ENCODE measurements around the gene LAYN.

- TF ChIP-seq JUN (IDR thresholded peaks at IDR 0.05; ENCODE audit: borderline replicate concordance, low read depth, low read length) (no peak), JUN (CRISPR knock-in tag; IDR thresholded peaks at IDR 0.05; ENCODE audit: borderline replicate concordance) (no peak), TCF7L2 (IDR thresholded peaks at IDR 0.05; ENCODE audit: low read depth, low read length) (no peak), ZNF41 (CRISPR knock-in tag; conservative IDR thresholded peaks at IDR 0.05) (no peak), ZNF740 (CRISPR knock-in tag; IDR thresholded peaks at IDR 0.05) (no peak), ZNF740 (tag; IDR thresholded peaks at IDR 0.05) (no peak), POLR2A (conservative IDR thresholded peaks at IDR 0.05) (no peak), FOXK2 (conservative IDR thresholded peaks at IDR 0.05 in 1 of 2, IDR thresholded peaks at IDR 0.05 in 1 of 2; ENCODE audit: low read depth in 2 of 2) (no peak), FUS (optimal IDR thresholded peaks at IDR 0.05; ENCODE audit: low read depth, low read length) (no peak), CTCF (IDR thresholded peaks at IDR 0.05 in 2 of 3, conservative IDR thresholded peaks at IDR 0.05 in 1 of 3; ENCODE audit: insufficient read depth in 2 of 3, low read depth in 1 of 3, low read length in 3 of 3) (no peak)
- TF ChIP-seq, protein P1, sequence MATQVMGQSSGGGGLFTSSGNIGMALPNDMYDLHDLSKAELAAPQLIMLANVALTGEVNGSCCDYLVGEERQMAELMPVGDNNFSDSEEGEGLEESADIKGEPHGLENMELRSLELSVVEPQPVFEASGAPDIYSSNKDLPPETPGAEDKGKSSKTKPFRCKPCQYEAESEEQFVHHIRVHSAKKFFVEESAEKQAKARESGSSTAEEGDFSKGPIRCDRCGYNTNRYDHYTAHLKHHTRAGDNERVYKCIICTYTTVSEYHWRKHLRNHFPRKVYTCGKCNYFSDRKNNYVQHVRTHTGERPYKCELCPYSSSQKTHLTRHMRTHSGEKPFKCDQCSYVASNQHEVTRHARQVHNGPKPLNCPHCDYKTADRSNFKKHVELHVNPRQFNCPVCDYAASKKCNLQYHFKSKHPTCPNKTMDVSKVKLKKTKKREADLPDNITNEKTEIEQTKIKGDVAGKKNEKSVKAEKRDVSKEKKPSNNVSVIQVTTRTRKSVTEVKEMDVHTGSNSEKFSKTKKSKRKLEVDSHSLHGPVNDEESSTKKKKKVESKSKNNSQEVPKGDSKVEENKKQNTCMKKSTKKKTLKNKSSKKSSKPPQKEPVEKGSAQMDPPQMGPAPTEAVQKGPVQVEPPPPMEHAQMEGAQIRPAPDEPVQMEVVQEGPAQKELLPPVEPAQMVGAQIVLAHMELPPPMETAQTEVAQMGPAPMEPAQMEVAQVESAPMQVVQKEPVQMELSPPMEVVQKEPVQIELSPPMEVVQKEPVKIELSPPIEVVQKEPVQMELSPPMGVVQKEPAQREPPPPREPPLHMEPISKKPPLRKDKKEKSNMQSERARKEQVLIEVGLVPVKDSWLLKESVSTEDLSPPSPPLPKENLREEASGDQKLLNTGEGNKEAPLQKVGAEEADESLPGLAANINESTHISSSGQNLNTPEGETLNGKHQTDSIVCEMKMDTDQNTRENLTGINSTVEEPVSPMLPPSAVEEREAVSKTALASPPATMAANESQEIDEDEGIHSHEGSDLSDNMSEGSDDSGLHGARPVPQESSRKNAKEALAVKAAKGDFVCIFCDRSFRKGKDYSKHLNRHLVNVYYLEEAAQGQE (IDR thresholded peaks at IDR 0.05; ENCODE audit: borderline replicate concordance) = no peak
- TF ChIP-seq, protein P1 (CRISPR knock-in tag; IDR thresholded peaks at IDR 0.05; ENCODE audit: low read depth) = no peak
- TF ChIP-seq, protein P2, sequence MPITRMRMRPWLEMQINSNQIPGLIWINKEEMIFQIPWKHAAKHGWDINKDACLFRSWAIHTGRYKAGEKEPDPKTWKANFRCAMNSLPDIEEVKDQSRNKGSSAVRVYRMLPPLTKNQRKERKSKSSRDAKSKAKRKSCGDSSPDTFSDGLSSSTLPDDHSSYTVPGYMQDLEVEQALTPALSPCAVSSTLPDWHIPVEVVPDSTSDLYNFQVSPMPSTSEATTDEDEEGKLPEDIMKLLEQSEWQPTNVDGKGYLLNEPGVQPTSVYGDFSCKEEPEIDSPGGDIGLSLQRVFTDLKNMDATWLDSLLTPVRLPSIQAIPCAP (CRISPR knock-in tag; IDR thresholded peaks at IDR 0.05; ENCODE audit: borderline replicate concordance) = no peak
Measured at GRCh38 chr11:111603611-111604130, 63.2 kb downstream of the LAYN start.

All from K562 (cell line).